Caco-2 (cell line): Measurements from ENCODE around the gene SEPTIN8. TPM values are rescaled to one million over a fixed set of nuclear protein-coding genes. Genes with fewer than 3 reads are reported as not detected.

Experiments used
- BruUV-seq: library from RNA; stranded (reverse); fragments of 400-500 nt; replicated peaks from 2 replicates; lab custom pipeline; 2021; lab: Mats Ljungman, UMichigan
- CTCF ChIA-PET: fragments of 300-600 bp; sonication (Branson Sonifier 250); formaldehyde crosslinking; loops from one replicate; lab custom pipeline; 2022; ENCODE audit warnings: antibody characterized with exemption; lab: Charles Lee
- POLR2A ChIA-PET: fragments of 300-600 bp; sonication (Branson Sonifier 250); formaldehyde crosslinking; loops from one replicate; lab custom pipeline; 2022; ENCODE audit warnings: antibody characterized with exemption; lab: Charles Lee
- DNase-seq, 2 experiments: peaks; one replicate each; pipeline versions ENCODE4 v3.0.0 to v3.0.0-alpha.2; 2020 to 2022
- H3K27me3 ChIP-seq: replicated peaks from 2 replicates; pipeline ENCODE4 v1.6.0; 2011; ENCODE audit warnings: low read length; ENCODE audit not compliant: control insufficient read depth, insufficient read depth
- H3K36me3 ChIP-seq: 2 replicates; pipeline ENCODE4 v1.5.1; 2011; ENCODE audit warnings: low read length; ENCODE audit not compliant: control insufficient read depth, insufficient read depth
- H3K4me1 ChIP-seq: fragments of 250-450 bp; sonication (Bioruptor Pico); 2 replicates; pipeline ENCODE4 v1.5.1; 2020; ENCODE audit warnings: mild to moderate bottlenecking
- H3K4me3 ChIP-seq: 2 replicates; pipeline ENCODE4 v1.5.1; 2011; ENCODE audit warnings: low read depth, mild to moderate bottlenecking, control low read depth, low read length
- H3K9me3 ChIP-seq: fragments of 250-450 bp; sonication (Bioruptor Pico); 2 replicates; pipeline ENCODE4 v1.5.1; 2020; ENCODE audit warnings: mild to moderate bottlenecking, moderate library complexity
- H3K27ac Mint-ChIP-seq: one replicate; pipeline ENCODE4 v1.8.0; 2022; ENCODE audit warnings: mixed read lengths; ENCODE audit not compliant: unreplicated experiment
- H3K27me3 Mint-ChIP-seq: one replicate; pipeline ENCODE4 v1.8.0; 2022; ENCODE audit warnings: mixed read lengths; ENCODE audit not compliant: insufficient read depth, unreplicated experiment
- H3K36me3 Mint-ChIP-seq: one replicate; pipeline ENCODE4 v1.8.0; 2022; ENCODE audit warnings: mild to moderate bottlenecking, mixed read lengths; ENCODE audit not compliant: insufficient read depth, unreplicated experiment
- H3K4me1 Mint-ChIP-seq: one replicate; pipeline ENCODE4 v1.8.0; 2022; ENCODE audit warnings: low read depth, mixed read lengths; ENCODE audit not compliant: unreplicated experiment
- H3K4me3 Mint-ChIP-seq: one replicate; pipeline ENCODE4 v1.8.0; 2022; ENCODE audit warnings: mild to moderate bottlenecking, moderate library complexity, mixed read lengths; ENCODE audit not compliant: unreplicated experiment
- H3K9me3 Mint-ChIP-seq: one replicate; pipeline ENCODE4 v1.8.0; 2022; ENCODE audit warnings: mixed read lengths; ENCODE audit not compliant: unreplicated experiment
- intact Hi-C: fragments of 100-400 bp; cut with micrococcal nuclease; formaldehyde crosslinking; loops from one replicate; pipeline ENCODE4 v1.10.0; 2022; ENCODE audit not compliant: unreplicated experiment
- total RNA-seq: library from RNA; stranded (reverse); gene quantifications from 2 replicates; pipeline ENCODE4 v1.2.3, GENCODE V29; 2022
- TF ChIP-seq, protein P1 (sequence below), 2 experiments: fragments of 200-600 bp in 1 of 2; IDR thresholded peaks; 1 replicate in 1 of 2; 2 replicates in 1 of 2; pipeline versions ENCODE4 v1.5.1 to v1.8.0; 2011 to 2022; ENCODE audit warnings: antibody characterized with exemption in 1 of 2, control low read depth in 1 of 2, inconsistent platforms in 1 of 2, low read depth in 1 of 2, low read length in 1 of 2, mild to moderate bottlenecking in 1 of 2, moderate library complexity in 1 of 2; ENCODE audit not compliant: insufficient read depth in 1 of 2, severe bottlenecking in 1 of 2, unreplicated experiment in 1 of 2

Gene SEPTIN8
- total RNA-seq, 1 experiment from 2014 or later, result 60.7 TPM

DNA sequence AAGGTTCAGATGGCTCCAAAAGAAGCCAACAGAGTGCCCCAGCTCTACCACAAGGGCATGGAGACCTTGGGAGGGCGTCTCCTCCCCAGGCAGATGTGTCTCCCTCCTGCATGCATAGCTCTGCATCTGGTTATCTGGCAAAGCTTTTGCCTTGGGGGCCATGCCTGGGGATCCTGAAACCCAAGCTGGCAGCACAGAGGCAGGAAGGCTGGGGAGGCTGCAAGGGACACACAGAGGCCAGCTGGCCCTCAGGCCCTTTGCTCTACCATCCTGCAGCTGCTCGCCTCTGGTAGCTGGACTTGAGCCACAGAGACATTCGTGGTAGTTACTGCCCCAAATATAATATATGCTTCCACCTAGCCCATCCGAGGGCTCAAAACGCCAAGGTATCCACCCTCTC, 3.9 kb downstream of the SEPTIN8 start:
- no peaks in the 10 kb centered on the region for H3K36me3 Mint-ChIP-seq

DNA sequence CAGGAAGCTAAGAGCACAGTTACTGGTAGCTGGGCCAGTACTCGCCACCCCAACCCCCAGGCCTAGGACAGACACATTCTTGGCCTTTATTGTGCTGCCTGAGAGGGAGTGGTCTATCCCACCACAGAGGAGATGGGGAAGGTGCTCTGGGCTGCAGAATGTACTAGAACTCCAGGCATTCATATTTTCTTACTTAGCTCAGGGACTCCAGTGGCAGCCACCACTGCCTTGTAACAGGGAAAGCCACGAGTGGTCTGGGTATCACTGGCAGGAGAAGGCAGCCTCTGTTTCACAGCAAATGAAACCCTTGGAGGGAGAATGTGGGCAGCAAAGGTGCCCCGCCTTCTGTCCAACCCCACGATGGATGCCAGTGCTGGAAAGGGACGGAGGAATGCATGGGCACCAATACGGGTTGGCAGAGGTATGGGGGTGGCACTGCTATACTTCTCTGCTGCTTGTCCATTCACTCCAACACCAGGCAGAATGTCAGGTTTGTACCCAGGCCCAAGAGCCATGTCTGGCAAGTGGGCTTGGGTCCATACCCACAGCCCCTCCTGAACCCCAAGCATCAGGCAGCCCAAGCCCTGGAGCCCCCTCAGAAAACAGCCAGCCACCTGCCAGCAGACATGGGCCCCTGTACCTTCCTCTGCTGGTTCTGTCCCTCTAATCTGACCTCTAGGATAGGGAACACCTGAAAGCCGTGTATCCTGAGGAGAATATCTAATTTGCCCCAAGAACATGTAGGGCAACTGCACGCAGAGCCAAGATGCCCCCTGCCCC, 4.6 kb downstream of the SEPTIN8 start:
- no TSS peak for BruUV-seq
- Histone ChIP-seq H3K27me3 (no peaks in the 10 kb centered on the region), H3K9me3 (no peaks in the 10 kb centered on the region), H3K36me3 (no peaks in the 10 kb centered on the region), H3K4me1 (peaks cover 35% of the 10 kb centered on the region), H3K4me3 (no peak overlapping the region)
- Mint-ChIP-seq H3K27ac (no peak overlapping the region), H3K4me1 (peaks cover 15% of the 10 kb centered on the region), H3K36me3 (no peaks in the 10 kb centered on the region), H3K4me3 (no peak overlapping the region), H3K27me3 (no peaks in the 10 kb centered on the region), H3K9me3 (no peaks in the 10 kb centered on the region)
- no peak for DNase-seq
- intact Hi-C loops, result no loop called here
- ChIA-PET CTCF (no interaction called here), POLR2A (no interaction called here)
- TF ChIP-seq, protein P1, sequence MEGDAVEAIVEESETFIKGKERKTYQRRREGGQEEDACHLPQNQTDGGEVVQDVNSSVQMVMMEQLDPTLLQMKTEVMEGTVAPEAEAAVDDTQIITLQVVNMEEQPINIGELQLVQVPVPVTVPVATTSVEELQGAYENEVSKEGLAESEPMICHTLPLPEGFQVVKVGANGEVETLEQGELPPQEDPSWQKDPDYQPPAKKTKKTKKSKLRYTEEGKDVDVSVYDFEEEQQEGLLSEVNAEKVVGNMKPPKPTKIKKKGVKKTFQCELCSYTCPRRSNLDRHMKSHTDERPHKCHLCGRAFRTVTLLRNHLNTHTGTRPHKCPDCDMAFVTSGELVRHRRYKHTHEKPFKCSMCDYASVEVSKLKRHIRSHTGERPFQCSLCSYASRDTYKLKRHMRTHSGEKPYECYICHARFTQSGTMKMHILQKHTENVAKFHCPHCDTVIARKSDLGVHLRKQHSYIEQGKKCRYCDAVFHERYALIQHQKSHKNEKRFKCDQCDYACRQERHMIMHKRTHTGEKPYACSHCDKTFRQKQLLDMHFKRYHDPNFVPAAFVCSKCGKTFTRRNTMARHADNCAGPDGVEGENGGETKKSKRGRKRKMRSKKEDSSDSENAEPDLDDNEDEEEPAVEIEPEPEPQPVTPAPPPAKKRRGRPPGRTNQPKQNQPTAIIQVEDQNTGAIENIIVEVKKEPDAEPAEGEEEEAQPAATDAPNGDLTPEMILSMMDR (IDR thresholded peaks at IDR 0.05; ENCODE audit: insufficient read depth in 1 of 2, low read depth in 1 of 2, low read length in 1 of 2, severe bottlenecking in 1 of 2, unreplicated experiment in 1 of 2), result no peak

More for the DNA sequence above, 3.9 kb downstream of the SEPTIN8 start:
- ChIA-PET CTCF (no interaction called here), POLR2A (no interaction called here)
- H3K4me1 Mint-ChIP-seq, result peaks cover 19% of the 10 kb centered on the region
- no TSS peak for BruUV-seq
- Histone ChIP-seq H3K4me3 (no peak overlapping the region), H3K36me3 (no peaks in the 10 kb centered on the region), H3K9me3 (no peaks in the 10 kb centered on the region), H3K27me3 (no peaks in the 10 kb centered on the region), H3K4me1 (peaks cover 41% of the 10 kb centered on the region)
- H3K4me3 Mint-ChIP-seq, result no peak overlapping the region
- no peak for DNase-seq
- no peaks in the 10 kb centered on the region for H3K27me3 Mint-ChIP-seq
- no peak overlapping the region for H3K27ac Mint-ChIP-seq
- TF ChIP-seq, protein P1 (IDR thresholded peaks at IDR 0.05; ENCODE audit: insufficient read depth in 1 of 2, low read depth in 1 of 2, low read length in 1 of 2, severe bottlenecking in 1 of 2, unreplicated experiment in 1 of 2), result no peak
- no peaks in the 10 kb centered on the region for H3K9me3 Mint-ChIP-seq
- intact Hi-C loops, result no loop called here

DNA sequence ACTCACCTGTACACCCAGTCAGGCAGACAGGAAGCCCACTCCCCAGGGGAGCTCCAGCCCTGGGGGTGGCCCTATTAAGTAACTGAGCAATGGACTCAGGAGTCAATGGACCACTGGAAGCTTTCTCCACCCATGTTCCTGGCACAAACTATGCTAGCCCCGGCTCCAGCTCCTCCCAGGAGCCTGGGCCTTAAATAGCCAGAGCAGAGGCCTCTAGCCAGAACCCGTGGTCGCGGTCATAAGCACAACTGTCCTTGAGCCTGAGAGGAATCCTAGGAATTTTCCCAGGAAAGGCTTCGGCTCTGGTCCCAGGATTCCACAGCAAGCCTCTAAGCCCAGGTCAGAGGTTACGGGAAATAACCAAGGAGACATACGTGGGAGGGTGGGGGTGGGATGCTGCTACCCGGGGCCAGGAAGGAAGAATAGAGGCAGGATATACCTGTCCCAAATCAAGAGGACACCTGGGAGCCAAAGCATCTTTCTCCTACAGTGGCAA, 5.5 kb downstream of the SEPTIN8 start:
- no peaks in the 10 kb centered on the region for H3K36me3 Mint-ChIP-seq
- peak; percentile 42 to 75 for DNase-seq
- peaks cover 15% of the 10 kb centered on the region for H3K4me1 Mint-ChIP-seq
- no peaks in the 10 kb centered on the region for H3K9me3 ChIP-seq
- peaks cover 35% of the 10 kb centered on the region for H3K4me1 ChIP-seq
- H3K9me3 Mint-ChIP-seq, result no peaks in the 10 kb centered on the region
- H3K27ac Mint-ChIP-seq, result no peak overlapping the region
- ChIA-PET POLR2A (no interaction called here), CTCF (no interaction called here)
- H3K27me3 ChIP-seq, result no peaks in the 10 kb centered on the region
- TF ChIP-seq, protein P1 (IDR thresholded peaks at IDR 0.05; ENCODE audit: insufficient read depth in 1 of 2, low read depth in 1 of 2, low read length in 1 of 2, severe bottlenecking in 1 of 2, unreplicated experiment in 1 of 2), result no peak
- H3K36me3 ChIP-seq, result no peaks in the 10 kb centered on the region
- no peak overlapping the region for H3K4me3 ChIP-seq
- no TSS peak for BruUV-seq
- H3K27me3 Mint-ChIP-seq, result no peaks in the 10 kb centered on the region
- intact Hi-C loops, result no loop called here
- no peak overlapping the region for H3K4me3 Mint-ChIP-seq
